Panc1 (cell line): Measurements from ENCODE around the gene TRIM33.

ENCODE experiments used
- CTCF ChIP-seq: fragments of 450-650 bp; IDR thresholded peaks from 2 replicates; pipeline ENCODE4 v1.5.1; 2017; ENCODE audit warnings: mild to moderate bottlenecking
- POLR2AphosphoS5 ChIP-seq: IDR thresholded peaks from 2 replicates; pipeline ENCODE4 v1.6.1; 2012; ENCODE audit warnings: mild to moderate bottlenecking, low read depth, low read length, moderate library complexity
- SIN3A ChIP-seq: IDR thresholded peaks from 2 replicates; pipeline ENCODE4 v1.6.1; 2012; ENCODE audit warnings: low read depth, mild to moderate bottlenecking, low read length, moderate library complexity, borderline replicate concordance; ENCODE audit not compliant: insufficient read depth

GRCh38 chr1:114446198-114446597, 64.8 kb downstream of the TRIM33 start:
- TF ChIP-seq POLR2AphosphoS5 (no peak), CTCF (no peak), SIN3A (no peak)
